TTC549 (cell line): Measurements from ENCODE around the gene ABCC3.
"Not testable (repeated sequence)": the region's sequence is repeated elsewhere in the genome, so short reads cannot be mapped to it uniquely, and the experiment has no call there.

Experiments used
- FAIRE-seq: peaks from 2 replicates; lab custom pipeline; 2012; peaks lifted over from hg19 to GRCh38; lab: Jason Lieb, UNC

The ABCC3 gene

DNA sequence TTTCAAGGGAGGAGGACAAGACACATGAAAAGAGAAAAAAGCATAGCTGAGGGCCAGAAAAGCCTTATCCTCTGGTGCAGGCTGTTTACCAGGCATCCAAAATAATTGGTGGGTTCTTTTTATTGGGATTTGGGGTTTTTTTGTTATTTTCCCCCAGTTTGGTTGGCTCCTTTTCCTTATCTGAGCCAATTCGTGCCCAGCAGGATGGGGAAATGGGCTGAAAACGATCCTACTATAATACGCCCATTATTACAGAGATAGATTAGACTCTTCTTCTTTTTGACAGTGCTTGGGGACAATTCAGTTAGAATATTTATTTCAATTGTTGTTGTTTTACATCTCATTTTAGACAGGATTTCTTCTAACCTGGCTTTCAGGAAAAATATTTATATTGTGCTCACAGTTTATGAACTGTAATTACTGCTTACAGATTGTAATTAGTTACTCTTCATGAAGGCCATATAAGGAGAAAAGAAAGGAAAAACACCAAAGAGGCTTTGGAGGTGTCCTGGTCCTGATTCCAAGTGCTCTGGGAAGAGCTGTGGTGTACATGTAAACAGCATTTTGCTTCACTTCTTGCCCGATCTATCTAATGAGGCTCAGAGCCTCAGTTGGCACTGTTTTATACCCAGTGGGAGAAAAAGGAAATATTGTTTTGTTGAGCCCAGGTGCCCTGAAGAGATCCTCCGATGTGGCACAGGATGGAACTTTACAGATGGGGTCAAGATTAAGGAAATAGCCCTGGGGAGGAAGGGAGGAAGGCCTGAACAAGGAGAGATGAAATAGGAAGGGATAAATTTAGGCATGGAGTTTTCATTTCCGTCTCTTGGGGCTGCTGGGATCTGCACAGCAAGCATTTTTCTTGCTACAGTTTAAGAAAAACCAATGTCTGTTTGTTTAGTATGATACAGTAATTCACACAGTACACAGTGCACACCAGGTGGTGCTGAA lies 73.6 kb downstream of the ABCC3 start:
- no peak for FAIRE-seq

DNA sequence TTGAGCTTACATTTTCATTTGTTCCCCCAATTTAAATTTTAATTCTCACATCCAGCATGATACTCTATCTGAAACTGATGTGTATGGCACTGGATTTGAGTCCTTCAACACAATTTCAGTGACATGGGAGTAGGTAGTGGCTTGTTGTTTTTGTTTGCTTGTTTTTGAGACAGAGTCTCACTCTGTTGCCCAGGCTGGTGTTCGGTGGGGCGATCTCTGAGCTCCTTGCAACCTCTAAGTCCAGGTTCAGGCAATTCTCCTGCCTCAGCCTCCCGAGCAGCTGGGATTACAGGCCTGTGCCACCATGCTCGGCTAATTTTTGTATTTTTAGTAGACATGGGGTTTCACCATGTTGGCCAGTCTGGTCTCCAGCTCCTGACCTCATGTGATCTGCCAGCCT lies 74.4 kb downstream of the ABCC3 start:
- not testable (repeated sequence) for FAIRE-seq

DNA sequence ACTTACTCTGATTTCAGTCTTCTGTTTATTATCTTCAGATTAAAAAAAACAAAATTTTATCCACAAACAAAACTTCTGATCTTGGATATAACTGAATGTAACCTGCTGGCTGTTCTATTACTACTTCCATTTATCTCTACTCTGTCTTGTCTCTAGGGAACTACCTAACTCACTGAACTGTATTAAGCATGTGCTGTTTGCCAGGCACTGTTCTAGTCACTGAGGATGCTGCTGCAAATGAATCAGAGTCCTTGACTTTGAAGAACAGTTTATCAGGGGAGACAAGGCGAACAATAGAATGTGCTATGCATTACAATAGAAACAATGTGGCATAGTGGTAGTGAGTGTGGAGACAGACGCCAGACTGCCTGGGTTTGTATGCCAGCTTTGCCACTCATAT lies 75.3 kb downstream of the ABCC3 start:
- FAIRE-seq = no peak

DNA sequence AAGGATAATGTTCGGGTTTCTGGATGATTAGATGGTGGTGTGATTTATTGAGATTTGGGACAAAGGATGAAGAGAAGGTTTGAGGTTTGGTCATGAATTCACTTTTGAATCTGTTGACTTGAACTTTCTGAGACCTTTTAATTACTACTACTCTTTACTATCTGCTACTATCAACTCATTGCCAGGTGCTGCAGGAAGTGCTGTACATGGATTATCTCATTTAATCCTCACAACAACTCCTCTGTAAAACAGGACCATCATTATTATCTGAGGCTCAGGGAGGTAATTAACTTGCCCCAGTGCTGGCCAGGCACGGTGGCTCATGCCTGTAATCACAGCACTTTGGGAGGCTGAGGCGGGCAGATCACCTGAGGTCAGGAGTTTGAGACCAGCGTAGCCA lies 76.0 kb downstream of the ABCC3 start:
- FAIRE-seq = no peak

DNA sequence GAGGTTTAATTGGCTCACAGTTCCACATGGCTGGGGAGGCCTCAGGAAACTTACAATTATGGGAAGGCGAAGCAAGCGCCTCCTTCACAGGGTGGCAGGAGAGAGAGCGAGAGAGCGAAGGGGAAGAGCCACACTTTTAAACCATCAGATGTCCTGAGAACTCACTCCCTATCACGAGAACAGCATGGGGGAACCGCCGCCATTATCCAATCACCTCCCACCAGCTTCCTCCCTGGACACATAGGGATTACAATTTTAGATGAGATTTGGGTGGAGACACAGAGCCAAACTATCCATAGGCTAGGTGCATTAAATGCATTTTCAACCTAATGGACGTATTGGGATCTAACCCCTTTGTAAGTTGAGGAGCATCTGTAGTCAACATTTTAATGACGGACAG lies 78.0 kb downstream of the ABCC3 start:
- FAIRE-seq = no peak

DNA sequence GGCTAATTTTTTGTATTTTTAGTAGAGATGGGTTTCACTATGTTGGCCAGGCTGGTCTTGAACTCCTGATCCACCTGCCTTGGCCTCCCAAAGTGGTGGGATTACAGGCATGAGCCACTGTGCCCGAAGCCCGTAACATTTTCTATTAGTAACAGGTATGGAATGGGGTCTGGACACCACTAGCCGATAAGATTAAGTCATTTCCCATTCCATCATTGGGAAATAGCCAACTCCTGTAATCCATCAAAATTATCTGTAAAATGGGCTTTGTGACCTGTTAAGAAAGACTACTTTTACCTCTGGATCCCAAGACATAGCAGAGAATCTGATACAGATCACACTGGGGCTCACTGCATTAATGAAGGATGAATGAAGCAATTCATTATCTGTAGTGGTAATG lies 80.8 kb downstream of the ABCC3 start:
- FAIRE-seq = no peak

DNA sequence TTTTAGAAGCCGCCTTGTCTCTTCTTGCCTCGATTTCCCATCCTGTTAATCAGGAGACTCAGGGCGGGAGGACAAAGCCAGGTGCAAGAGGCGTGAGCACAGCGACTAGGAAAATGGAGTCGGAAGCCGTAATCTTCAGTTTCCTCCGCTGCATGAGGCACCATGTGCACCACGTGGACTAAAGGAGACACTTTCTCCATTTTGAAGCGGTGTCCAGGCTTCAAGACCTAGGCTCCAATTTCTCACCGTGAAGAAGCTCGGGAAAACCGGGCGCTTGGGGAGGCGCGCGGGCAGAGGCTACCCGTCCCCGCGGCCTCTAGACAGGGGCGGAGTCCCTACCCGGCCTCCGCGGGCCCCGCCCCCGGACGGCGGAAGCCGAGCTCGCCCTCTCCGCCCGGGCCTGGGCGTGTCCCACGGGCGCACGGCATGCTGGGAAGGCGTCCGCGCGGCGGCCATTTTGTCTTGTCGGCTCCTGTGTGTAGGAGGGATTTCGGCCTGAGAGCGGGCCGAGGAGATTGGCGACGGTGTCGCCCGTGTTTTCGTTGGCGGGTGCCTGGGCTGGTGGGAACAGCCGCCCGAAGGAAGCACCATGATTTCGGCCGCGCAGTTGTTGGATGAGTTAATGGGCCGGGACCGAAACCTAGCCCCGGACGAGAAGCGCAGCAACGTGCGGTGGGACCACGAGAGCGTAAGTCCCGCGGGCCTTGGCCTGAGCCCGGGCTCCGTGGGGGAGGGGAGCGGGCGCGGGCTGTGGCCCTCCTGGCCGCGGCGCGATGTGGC lies 84.7 kb downstream of the ABCC3 start, which contains the start of gene LUC7L3:
Gene LUC7L3 (plus strand): TSS at position 460 of the 780 bp plus-strand sequence. CDS start 130 bp downstream, at position 590.
- FAIRE-seq = no peak

DNA sequence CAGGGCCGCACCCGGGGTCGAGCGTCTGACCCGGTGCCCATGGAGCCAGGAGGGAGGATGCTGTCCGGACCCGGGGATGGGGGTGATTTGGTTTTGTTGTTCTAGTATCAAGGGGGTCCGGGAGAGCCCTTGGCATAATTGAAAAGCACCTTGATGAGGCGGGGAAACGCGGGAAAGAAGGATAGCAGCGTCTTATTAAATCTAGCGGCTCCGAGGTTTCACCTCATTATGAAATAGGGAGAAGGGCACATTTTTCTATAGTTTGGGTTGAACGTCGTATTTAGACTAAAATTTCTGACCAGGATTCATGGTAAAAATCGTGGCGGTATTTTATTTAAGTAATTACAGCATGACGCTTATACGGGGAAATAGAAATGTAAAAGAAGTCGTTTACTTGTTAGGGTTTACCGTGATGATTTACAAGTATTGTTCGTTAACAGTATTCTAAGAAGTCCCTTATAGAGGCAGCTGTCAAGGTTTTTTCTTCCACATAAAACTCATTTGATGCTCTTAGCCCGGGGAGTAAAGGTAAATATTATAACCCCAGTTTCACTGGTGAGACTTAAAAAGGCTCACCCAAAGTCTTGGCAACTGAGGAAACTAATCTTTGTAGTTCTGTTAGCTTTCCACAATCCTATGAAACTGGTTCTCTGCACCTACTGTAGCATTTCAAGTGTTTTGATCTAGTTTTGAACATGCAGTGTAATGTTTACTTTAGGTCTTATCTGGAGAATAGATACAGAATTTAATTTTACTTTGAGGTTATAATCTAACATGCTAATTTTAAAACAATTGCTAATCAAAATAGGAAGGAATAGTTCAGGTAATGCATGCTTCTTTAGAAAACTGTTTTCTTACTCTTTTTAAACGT lies 85.5 kb downstream of the ABCC3 start:
- no peak for FAIRE-seq

DNA sequence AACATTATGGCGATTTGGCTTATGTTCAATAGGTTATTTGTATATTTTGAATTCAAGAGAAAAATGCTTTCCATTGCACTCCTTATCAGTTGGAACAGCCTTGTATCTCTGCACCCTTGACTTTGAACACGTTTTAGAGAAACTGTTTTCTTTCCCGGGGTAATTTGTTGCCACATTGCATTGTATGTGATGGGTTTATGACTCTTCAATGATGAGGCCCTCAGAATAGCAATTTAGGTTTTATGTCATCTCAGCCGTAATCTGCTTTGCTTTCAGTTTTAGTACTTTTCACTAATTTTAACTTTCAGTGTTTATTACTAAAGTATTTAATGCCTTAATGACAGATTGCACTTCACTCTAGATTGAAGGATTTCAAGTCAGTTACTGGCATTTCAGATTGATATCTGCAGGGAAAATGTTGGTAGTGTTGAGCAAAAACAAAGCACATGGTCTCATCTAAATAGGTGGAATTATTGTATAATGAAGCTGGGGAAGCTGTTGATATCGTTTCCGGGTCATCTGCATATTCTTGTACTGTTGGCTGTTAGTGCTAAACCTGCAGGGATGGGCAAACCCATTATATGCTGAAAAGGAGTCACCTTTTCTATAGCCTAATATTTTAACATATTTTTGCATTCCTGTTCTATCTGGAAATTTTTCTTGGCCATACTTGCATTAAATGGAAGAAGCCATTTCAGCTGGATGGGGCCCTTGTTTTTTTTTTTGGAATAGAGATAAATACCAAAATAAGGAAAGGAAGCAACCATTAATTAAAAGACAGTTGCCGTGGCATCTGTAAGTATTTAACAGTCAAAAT lies 86.7 kb downstream of the ABCC3 start:
- no peak for FAIRE-seq

DNA sequence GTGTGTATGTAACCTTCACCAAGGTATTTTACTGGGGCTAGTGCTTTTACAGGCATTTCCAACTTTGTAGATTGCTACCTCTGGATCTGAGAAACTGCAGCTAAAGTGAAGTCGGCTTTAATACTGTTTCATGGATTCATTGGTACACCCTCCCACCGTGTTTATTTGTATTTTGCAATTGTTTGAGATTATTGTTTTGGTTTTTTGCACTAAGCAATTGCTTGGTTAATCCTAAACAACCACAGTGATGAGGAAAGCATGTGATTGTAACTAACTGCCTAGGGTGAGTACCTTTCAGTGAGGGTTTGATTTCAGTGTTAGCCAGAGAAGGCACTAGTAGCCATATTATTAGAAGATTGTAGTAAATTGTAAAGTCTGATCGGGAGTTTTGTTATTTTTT lies 88.1 kb downstream of the ABCC3 start:
- no peak for FAIRE-seq

DNA sequence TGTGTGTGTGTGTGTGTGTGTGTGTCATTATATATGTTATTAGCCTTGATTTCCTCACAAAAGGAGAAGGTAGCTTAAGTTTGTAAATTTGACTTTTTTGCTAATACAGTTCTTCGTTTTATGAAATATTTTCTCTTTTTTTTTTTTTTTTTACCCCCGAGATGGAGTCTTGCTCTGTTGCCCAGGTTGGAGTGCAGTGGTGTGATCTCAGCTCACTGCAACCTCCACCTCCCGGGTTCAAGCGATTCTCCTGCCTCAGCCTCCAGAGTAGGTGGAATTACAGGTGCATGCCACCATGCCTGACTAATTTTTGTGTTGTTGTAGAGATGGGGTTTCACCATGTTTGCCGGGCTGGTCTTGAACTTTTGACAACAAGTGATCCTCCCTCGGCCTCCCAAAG lies 89.9 kb downstream of the ABCC3 start:
- not testable (repeated sequence) for FAIRE-seq

DNA sequence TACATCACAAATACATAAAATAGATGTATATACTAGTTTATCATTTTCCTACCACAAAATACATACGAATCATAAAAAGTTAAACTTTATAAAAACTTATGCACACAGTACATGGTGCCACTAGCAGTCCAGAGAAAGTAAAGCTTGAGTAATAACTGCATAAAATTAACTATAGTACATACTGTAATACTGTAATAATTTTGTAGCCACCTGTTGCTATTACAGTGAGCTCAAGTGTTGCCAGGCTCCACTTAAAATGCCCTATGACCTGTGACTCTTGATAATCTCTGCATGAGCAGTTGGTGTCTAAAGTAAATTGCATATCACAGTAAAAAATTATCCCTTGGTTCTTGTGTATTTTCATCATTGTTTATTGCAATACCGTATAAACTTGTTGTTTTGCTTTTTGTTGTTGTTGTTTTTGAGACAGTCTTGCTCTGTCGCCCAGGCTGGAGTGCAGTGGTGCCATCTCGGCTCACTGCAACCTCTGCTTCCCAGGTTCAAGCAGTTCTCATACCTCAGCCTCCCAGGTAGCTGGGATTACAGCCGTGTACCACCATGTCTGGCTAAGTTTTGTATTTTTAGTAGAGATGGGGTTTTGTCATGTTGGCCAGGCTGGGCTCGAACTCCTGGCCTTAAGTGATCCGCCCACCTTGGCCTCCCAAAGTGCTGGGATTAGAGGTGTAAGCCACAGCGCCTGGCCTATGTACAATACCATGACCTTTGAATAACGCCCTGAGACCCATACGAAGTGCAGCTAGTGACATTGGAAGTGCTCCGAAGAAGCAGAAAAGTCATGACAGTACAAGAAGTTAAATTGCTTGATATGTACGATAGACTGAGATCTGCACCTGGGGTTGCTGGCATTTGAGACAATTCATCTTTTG lies 91.3 kb downstream of the ABCC3 start:
- FAIRE-seq = no peak

DNA sequence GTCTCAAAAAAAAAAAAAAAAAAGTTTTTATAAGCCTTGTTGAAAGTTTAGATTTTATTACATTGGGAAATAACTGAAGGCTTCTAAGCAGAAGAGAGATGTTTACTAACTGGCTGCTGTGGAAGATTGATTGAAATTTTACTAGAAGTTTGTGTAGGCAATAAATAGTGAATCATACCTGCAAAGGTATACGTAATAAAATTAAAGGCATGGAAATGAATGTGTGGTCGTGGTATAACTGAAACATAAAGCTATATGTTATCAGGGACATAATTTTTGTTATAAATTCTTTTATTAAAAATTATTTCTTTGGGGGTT lies 93.4 kb downstream of the ABCC3 start:
- no peak for FAIRE-seq

DNA sequence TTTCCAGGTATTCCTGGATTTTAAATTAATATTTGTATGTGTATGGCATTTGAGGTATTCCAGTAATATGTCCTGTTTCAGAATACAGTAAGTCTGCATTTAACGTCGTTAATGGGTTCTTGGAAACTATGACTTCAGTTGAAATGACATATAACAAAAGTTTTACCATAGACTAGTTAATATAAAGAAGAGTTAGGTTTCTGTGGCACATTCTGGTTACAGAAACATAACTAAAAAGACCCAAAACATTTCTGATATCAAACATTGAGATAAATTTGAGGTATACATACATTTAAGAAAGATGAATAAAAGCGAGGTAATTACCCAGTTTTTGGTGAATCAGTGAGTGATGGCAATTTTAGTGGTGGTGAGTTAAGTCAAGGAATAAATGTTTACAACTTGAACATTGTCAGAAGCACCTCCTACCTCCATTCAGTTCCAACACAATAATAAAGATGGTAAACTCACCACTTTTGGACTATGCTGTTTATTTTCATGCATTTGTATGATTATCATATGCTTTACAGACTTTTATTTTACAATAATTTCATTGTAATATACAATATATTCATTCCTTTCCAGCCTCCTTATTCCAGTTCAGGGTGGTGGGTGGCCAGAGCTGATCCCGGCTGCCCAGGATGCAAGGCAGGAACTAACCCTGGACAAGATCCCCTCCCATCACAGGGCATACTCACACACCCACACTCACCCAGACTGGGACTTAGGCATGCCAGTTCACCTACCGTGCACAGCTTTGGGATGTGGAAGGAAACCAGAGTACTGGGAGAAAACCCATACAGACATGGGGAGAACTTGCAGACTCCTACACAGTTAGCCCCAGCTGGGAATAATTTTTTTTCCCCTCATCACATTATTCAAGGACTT lies 94.4 kb downstream of the ABCC3 start:
- FAIRE-seq = no peak

DNA sequence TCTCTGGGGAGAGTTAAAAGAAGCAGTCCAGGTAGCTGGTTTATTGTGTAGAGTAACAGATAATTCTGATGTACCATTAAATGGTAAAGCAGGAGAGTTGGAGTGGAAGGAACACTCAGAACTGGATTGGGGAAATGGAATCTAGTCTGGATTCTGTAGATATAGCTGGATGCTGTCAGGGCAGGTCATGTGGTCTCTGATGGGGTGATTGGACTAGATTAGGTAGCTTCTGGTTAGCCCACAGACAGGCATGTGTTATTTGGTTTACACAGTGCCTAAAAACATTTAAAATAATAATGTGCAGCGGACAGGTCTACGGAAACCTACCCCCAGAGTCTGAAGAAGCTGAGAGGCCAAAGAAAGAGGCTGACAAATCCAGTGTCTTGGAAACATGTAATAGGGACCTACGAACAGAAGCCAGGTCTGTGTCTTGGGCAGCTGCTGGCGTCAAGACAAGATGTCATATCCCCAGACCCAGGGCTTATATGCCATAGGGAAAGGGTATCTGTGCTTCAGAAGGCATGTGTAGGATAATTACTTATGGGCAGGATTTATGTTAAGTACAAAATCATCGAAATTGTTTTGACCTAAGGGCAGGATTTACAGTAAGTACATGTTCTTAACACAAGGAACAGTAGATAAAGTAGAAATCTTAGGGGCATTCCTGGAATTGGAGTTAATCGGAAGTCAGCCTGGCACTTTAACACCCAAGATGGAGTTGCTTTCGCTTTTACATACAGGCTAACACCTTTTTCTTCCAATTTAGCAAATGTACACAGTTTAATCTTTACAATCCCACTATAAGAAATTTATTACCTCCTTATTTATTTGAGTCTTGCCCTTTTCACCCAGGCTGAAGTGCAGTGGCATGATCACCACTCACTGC lies 97.1 kb downstream of the ABCC3 start:
- FAIRE-seq = no peak

DNA sequence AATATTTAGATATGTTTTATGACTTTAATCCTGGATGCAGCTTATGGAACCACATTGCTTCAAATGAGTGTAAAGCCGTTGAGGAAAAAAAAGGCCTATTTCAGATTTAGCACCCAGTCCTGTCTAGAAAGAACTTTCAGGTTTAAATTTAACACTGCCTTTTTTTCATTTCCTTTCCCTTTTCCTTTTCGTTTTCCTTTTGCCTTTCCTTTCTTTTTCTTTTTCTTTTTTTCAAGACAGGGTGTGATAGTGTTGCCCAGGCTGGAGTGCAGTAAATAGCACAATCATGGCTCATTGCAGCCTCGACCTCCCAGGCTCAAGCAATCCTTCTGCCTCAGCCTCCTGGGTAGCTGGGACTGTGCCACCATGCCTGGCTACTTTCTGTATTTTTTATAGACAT lies 100.6 kb downstream of the ABCC3 start:
- no peak for FAIRE-seq

DNA sequence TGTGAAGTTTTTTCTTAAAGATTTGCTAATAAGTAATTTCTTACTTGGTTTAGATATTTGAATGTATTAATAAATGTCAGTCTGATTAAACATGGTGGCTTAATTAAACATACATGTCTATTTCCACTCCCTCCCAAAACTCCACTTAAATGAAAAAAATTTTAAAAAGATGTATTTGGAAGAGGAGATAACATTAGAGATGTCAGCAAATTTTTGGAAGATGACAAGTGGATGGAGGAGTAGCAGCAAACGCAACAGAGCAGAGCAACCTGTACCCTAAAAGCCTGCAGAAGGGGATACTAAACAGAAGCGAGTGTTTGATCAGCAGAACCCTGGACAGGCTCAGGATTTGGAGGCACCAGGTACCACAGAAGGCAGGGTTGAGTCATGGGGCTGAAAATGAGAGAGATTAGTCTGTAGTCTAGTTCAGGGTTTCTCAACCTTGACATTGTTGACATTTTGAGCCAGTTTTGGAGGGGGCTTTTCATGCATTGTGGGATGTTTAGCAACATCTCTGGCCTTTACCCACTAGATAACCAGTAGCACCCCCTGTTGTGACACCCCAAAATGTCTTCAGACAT lies 102.5 kb downstream of the ABCC3 start:
- no peak for FAIRE-seq

DNA sequence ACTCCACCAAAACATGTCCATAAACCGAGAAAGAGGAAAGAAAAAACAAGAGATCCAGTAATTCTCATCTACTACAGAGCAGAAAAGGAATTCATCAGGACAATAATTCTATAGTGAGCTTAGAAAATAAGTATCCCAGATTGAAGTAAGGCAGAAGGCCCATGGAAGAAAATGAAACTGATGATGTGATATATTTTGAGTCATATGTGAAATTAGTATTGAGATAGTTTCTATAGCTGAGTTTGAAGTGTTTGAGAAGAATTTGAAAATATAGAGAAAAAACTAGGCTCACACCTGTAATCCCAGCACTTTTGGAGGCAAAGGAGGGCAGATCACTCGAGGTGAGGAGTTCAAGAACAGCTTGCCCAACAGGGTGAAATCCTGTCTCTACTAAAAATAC lies 104.4 kb downstream of the ABCC3 start:
- FAIRE-seq = no peak
